Kidney (tissue), 14 donors: ENCODE data around the gene DUSP14. TPM values are rescaled to one million over a fixed set of nuclear protein-coding genes. Genes with fewer than 3 reads are reported as not detected.

Experiments used
- DNase-seq, 5 donors: peaks; one replicate each; pipeline ENCODE4 v3.0.0-alpha.2; 2013 to 2020
- FAIRE-seq: peaks from 2 replicates; lab custom pipeline; 2012; peaks lifted over from hg19 to GRCh38; lab: Jason Lieb, UNC
- H3K27ac ChIP-seq, 2 donors: one replicate each; pipeline ENCODE4 v1.7.0; 2013; ENCODE audit warnings: low read depth in 2 of 2, low read length in 2 of 2, inconsistent platforms in 1 of 2
- H3K27me3 ChIP-seq: one replicate; pipeline ENCODE4 v1.7.1; 2013; ENCODE audit warnings: low read length, inconsistent platforms; ENCODE audit not compliant: control insufficient read depth, insufficient read depth
- H3K36me3 ChIP-seq, 3 donors: one replicate each; pipeline versions ENCODE4 v1.7.0 to v1.7.1; 2013; ENCODE audit warnings: low read length in 3 of 3, control low read depth in 1 of 3, inconsistent platforms in 1 of 3; ENCODE audit not compliant: insufficient read depth in 3 of 3, control insufficient read depth in 2 of 3
- H3K4me1 ChIP-seq, 3 donors: one replicate each; pipeline versions ENCODE4 v1.7.0 to v1.7.1; 2013; ENCODE audit warnings: low read length in 3 of 3, inconsistent platforms in 1 of 3, low read depth in 1 of 3; ENCODE audit not compliant: control insufficient read depth in 2 of 3, insufficient read depth in 2 of 3
- H3K4me3 ChIP-seq, 3 donors: one replicate each; pipeline versions ENCODE4 v1.7.0 to v1.8.1; 2013; ENCODE audit warnings: low read length in 3 of 3, control low read depth in 1 of 3, inconsistent platforms in 1 of 3
- H3K9ac ChIP-seq, 3 donors: one replicate each; pipeline versions ENCODE4 v1.7.0 to v1.7.1; 2013; ENCODE audit warnings: low read length in 3 of 3, control low read depth in 1 of 3, inconsistent platforms in 1 of 3
- H3K9me3 ChIP-seq, 3 donors: one replicate each; pipeline versions ENCODE4 v1.7.0 to v1.7.1; 2013; ENCODE audit warnings: low read length in 3 of 3, control low read depth in 1 of 3, inconsistent platforms in 1 of 3; ENCODE audit not compliant: control insufficient read depth in 2 of 3, insufficient read depth in 1 of 3
- CTCF ChIP-seq: IDR thresholded peaks from 3 replicates; pipeline ENCODE4 v1.5.1; 2012; ENCODE audit warnings: mild to moderate bottlenecking, moderate library complexity, borderline replicate concordance; ENCODE audit not compliant: insufficient read depth; ENCODE audit errors: extremely low read depth
- intact Hi-C: fragments of 100-400 bp; cut with DNase I; formaldehyde crosslinking; loops from one replicate; pipeline ENCODE4 v1.11.1; 2022
- polyA plus RNA-seq: library from polyadenylated mRNA; stranded (reverse); fragments of 350-450 nt; fragmentation: Illumina TruSeq; extraction: RNeasy Lipid Tissue Mini Kit (QIAGEN cat#74804); gene quantifications from one replicate; pipeline ENCODE4 v1.2.3, GENCODE V29; 2014; ENCODE audit warnings: low read depth, low replicate concordance; ENCODE audit not compliant: insufficient read depth
- total RNA-seq: library from RNA; stranded (reverse); fragmentation: NEBNext Ultra II Directional; extraction: Animal tissue kit (Norgen Biotek cat#: 25700); gene quantifications from one replicate; pipeline ENCODE4 v1.2.1, GENCODE V29; 2021
- donor health status: control.
- donor health status: control.
- donor health status: control.
- donor health status: control.
- donor health status: control.
- donor health status: DM: yes; HTN: yes; CAD: no.
- donor health status: Normal renal cell carcinoma (clear cell type).

DUSP14 gene
- total and polyA plus RNA-seq, 2 donors from 2014 or later = 9.7 to 13.4 TPM

GRCh38 chr17:37519251-37519985, 29.7 kb downstream of the DUSP14 start:
- Histone ChIP-seq H3K4me3 (no peak overlapping the region), H3K27me3 (no peaks in the 10 kb centered on the region), H3K36me3 (peaks cover 2 to 49% (median 22%) of the 10 kb centered on the region in 3 donors), H3K4me1 (no peaks in the 10 kb centered on the region), H3K9ac (no peak overlapping the region), H3K9me3 (no peaks in the 10 kb centered on the region), H3K27ac (no peak overlapping the region)
- TF ChIP-seq CTCF = no peak
- intact Hi-C loops = no loop called here
- DNase-seq (no peak), FAIRE-seq (no peak)

GRCh38 chr17:37520174-37520573, 30.5 kb downstream of the DUSP14 start:
- Histone ChIP-seq H3K9ac (no peak overlapping the region), H3K36me3 (peaks cover 2 to 50% (median 22%) of the 10 kb centered on the region in 3 donors), H3K4me1 (no peaks in the 10 kb centered on the region), H3K27me3 (no peaks in the 10 kb centered on the region), H3K27ac (no peak overlapping the region), H3K4me3 (no peak overlapping the region), H3K9me3 (no peaks in the 10 kb centered on the region)
- DNase-seq (no peak), FAIRE-seq (no peak)
- intact Hi-C loops = no loop called here
- TF ChIP-seq CTCF = no peak

GRCh38 chr17:37521821-37522220, 32.1 kb downstream of the DUSP14 start:
- intact Hi-C loops = no loop called here
- Histone ChIP-seq H3K4me1 (no peaks in the 10 kb centered on the region), H3K9me3 (no peaks in the 10 kb centered on the region), H3K27ac (no peak overlapping the region), H3K27me3 (no peaks in the 10 kb centered on the region), H3K36me3 (peaks cover 2 to 50% (median 24%) of the 10 kb centered on the region in 3 donors), H3K4me3 (no peak overlapping the region), H3K9ac (no peak overlapping the region)
- TF ChIP-seq CTCF = no peak
- FAIRE-seq = no peak
- DNase-seq = no peak
